Ectodermal cell (in vitro differentiated cells): ENCODE data around the gene GRIN3B.

Experiments
- H3K27ac ChIP-seq: 2 replicates; pipeline ENCODE4 v1.7.0; 2013; ENCODE audit warnings: mild to moderate bottlenecking, low read depth, low read length; ENCODE audit not compliant: insufficient read depth, poor library complexity, severe bottlenecking
- H3K27me3 ChIP-seq: 2 replicates; pipeline ENCODE4 v1.7.0; 2013; ENCODE audit warnings: mild to moderate bottlenecking, low read length; ENCODE audit not compliant: insufficient read depth, control insufficient read depth, poor library complexity, severe bottlenecking
- H3K36me3 ChIP-seq: one replicate; pipeline ENCODE4 v1.7.0; 2013; ENCODE audit warnings: low read length; ENCODE audit not compliant: control insufficient read depth, insufficient read depth
- H3K4me1 ChIP-seq: one replicate; pipeline ENCODE4 v1.7.0; 2013; ENCODE audit warnings: low read length; ENCODE audit not compliant: control insufficient read depth, insufficient read depth
- H3K4me3 ChIP-seq: 2 replicates; pipeline ENCODE4 v1.7.0; 2013; ENCODE audit warnings: low read depth, low read length, control low read depth; ENCODE audit not compliant: insufficient read depth
- H3K9me3 ChIP-seq: 2 replicates; pipeline ENCODE4 v1.7.0; 2013; ENCODE audit warnings: mild to moderate bottlenecking, low read length, moderate library complexity; ENCODE audit not compliant: control insufficient read depth
- WGBS, 2 experiments: methylation state at CpG; one replicate each; pipeline ENCODE4 v1.1.7; 2013; ENCODE audit warnings: missing lambda C conversion rate in 2 of 2; 5-methylcytosine and 5-hydroxymethylcytosine counted together

GRIN3B gene

GRCh38 chr19:998064-998463, 2.2 kb upstream of the GRIN3B start:
- Histone ChIP-seq H3K36me3 (no peaks in the 10 kb centered on the region), H3K4me3 (no peak overlapping the region), H3K27me3 (peaks cover 71% of the 10 kb centered on the region), H3K4me1 (peaks cover 4% of the 10 kb centered on the region), H3K9me3 (no peaks in the 10 kb centered on the region), H3K27ac (no peak overlapping the region)
- 63 to 64% methylated on average over 6 of the region's 6 CpGs for WGBS, 2 experiments

- 74% methylated on average over 3 of the region's 3 CpGs for WGBS, 2 experiments
- peaks cover 71% of the 10 kb centered on the region for H3K27me3 ChIP-seq
- H3K4me3 ChIP-seq, result no peak overlapping the region
- no peak overlapping the region for H3K27ac ChIP-seq
- H3K4me1 ChIP-seq, result peaks cover 4% of the 10 kb centered on the region
- H3K9me3 ChIP-seq, result no peaks in the 10 kb centered on the region
- H3K36me3 ChIP-seq, result no peaks in the 10 kb centered on the region
Observed at GRCh38 chr19:999379-999719, 870 bp upstream of the GRIN3B start.

- Histone ChIP-seq H3K27ac (no peak overlapping the region), H3K4me1 (peaks cover 4% of the 10 kb centered on the region), H3K4me3 (peak overlapping the region; percentile 29), H3K27me3 (peaks cover 69% of the 10 kb centered on the region), H3K36me3 (no peaks in the 10 kb centered on the region), H3K9me3 (no peaks in the 10 kb centered on the region)
- WGBS, 2 experiments, result 10 to 11% methylated on average over 73 of the region's 73 CpGs
Observed at GRCh38 chr19:1000591-1001537, 645 bp downstream of the GRIN3B start.

- Histone ChIP-seq H3K4me3 (no peak overlapping the region), H3K9me3 (no peaks in the 10 kb centered on the region), H3K27ac (no peak overlapping the region), H3K27me3 (peaks cover 61% of the 10 kb centered on the region), H3K36me3 (no peaks in the 10 kb centered on the region), H3K4me1 (no peaks in the 10 kb centered on the region)
- WGBS, 2 experiments, result 18 to 20% methylated on average over 20 of the region's 20 CpGs
Observed at GRCh38 chr19:1001538-1002166, 1.4 kb downstream of the GRIN3B start.

GRCh38 chr19:1002600-1002999, 2.4 kb downstream of the GRIN3B start:
- Histone ChIP-seq H3K27me3 (peaks cover 51% of the 10 kb centered on the region), H3K27ac (no peak overlapping the region), H3K36me3 (no peaks in the 10 kb centered on the region), H3K9me3 (no peaks in the 10 kb centered on the region), H3K4me1 (no peaks in the 10 kb centered on the region), H3K4me3 (no peak overlapping the region)
- 76 to 83% methylated on average over 4 of the region's 4 CpGs for WGBS, 2 experiments

- 91 to 92% methylated on average over 37 of the region's 37 CpGs for WGBS, 2 experiments
Observed at GRCh38 chr19:1003283-1003682, 3.1 kb downstream of the GRIN3B start.

GRCh38 chr19:1004204-1004802, 4.1 kb downstream of the GRIN3B start:
- H3K4me3 ChIP-seq, result no peak overlapping the region
- H3K36me3 ChIP-seq, result no peaks in the 10 kb centered on the region
- H3K27me3 ChIP-seq, result peaks cover 34% of the 10 kb centered on the region
- H3K4me1 ChIP-seq, result no peaks in the 10 kb centered on the region
- 88% methylated on average over 32 of the region's 32 CpGs for WGBS, 2 experiments
- H3K9me3 ChIP-seq, result no peaks in the 10 kb centered on the region
- no peak overlapping the region for H3K27ac ChIP-seq

More at GRCh38 chr19:1003283-1003682, 3.1 kb downstream of the GRIN3B start:
- Histone ChIP-seq H3K27ac (no peak overlapping the region), H3K27me3 (peaks cover 45% of the 10 kb centered on the region), H3K9me3 (no peaks in the 10 kb centered on the region), H3K4me1 (no peaks in the 10 kb centered on the region), H3K4me3 (no peak overlapping the region), H3K36me3 (no peaks in the 10 kb centered on the region)

GRCh38 chr19:1004803-1005664, 4.8 kb downstream of the GRIN3B start:
- Histone ChIP-seq H3K4me3 (no peak overlapping the region), H3K27ac (no peak overlapping the region), H3K36me3 (no peaks in the 10 kb centered on the region), H3K4me1 (no peaks in the 10 kb centered on the region), H3K27me3 (peaks cover 27% of the 10 kb centered on the region), H3K9me3 (no peaks in the 10 kb centered on the region)
- WGBS, 2 experiments, result 93% methylated on average over 69 to 70 of the region's 70 CpGs

- H3K36me3 ChIP-seq, result no peaks in the 10 kb centered on the region
- WGBS, 2 experiments, result 90 to 92% methylated on average over 27 of the region's 27 CpGs
Observed at GRCh38 chr19:1006711-1007398, 6.6 kb downstream of the GRIN3B start.

More at GRCh38 chr19:1006711-1007398, 6.6 kb downstream of the GRIN3B start:
- Histone ChIP-seq H3K27me3 (peaks cover 9% of the 10 kb centered on the region), H3K9me3 (no peaks in the 10 kb centered on the region), H3K4me3 (no peak overlapping the region), H3K4me1 (no peaks in the 10 kb centered on the region), H3K27ac (no peak overlapping the region)
